SK-N-SH (cell line): ENCODE results near the gene PPP2CA. TPM values are rescaled to one million over a fixed set of nuclear protein-coding genes. Genes with fewer than 3 reads are reported as not detected.

Experiments
- CTCF ChIA-PET: fragments of 300-600, 350-600 bp; formaldehyde crosslinking; extraction: SDS; loops from one replicate; lab custom pipeline; 2021; lab: Yijun Ruan, JAX
- POLR2A ChIA-PET: fragments of 350-600 bp; sonication (Branson Sonifier 250); formaldehyde crosslinking; extraction: SDS; loops from one replicate; lab custom pipeline; 2020; ENCODE audit warnings: antibody characterized with exemption, inconsistent platforms; lab: Yijun Ruan, JAX
- DNase-seq: peaks from one replicate; pipeline ENCODE4 v3.0.0; 2012
- H2AFZ ChIP-seq: fragments of 200-600 bp; sonication (generic); 2 replicates; pipeline ENCODE4 v1.8.1; 2016; ENCODE audit warnings: antibody characterized with exemption, mild to moderate bottlenecking, low read depth
- H3F3A ChIP-seq: fragments of 200-600 bp; sonication (generic); replicated peaks from 2 replicates; pipeline ENCODE3; 2016; ENCODE audit warnings: antibody characterized with exemption, mild to moderate bottlenecking; ENCODE audit not compliant: insufficient read depth
- H3K27ac ChIP-seq, 2 experiments: fragments of 200-500 bp in 1 of 2; fragments of 200-600 bp in 1 of 2; sonication (Bioruptor generic) in 1 of 2; sonication (generic), shearing (Covaris generic) in 1 of 2; 2 replicates each; pipeline versions ENCODE4 v1.5.1 to v1.6.1; 2014 to 2016; ENCODE audit warnings: low read depth in 2 of 2, inconsistent platforms in 1 of 2, low read length in 1 of 2, mild to moderate bottlenecking in 1 of 2, mixed read lengths in 1 of 2
- H3K27me3 ChIP-seq: fragments of 200-600 bp; sonication (generic), shearing (Covaris generic); 2 replicates; pipeline ENCODE4 v1.6.1; 2016; ENCODE audit warnings: mixed run types; ENCODE audit not compliant: insufficient read depth
- H3K36me3 ChIP-seq, 2 experiments: fragments of 200-500 bp in 1 of 2; fragments of 200-600 bp in 1 of 2; sonication (Bioruptor generic) in 1 of 2; sonication (generic) in 1 of 2; replicated peaks in 1 of 2; 2 replicates each; pipeline versions ENCODE3 to v1.5.1; 2014 to 2016; ENCODE audit warnings: low read length in 1 of 2, mild to moderate bottlenecking in 1 of 2; ENCODE audit not compliant: insufficient read depth in 2 of 2, control insufficient read depth in 1 of 2
- H3K4me1 ChIP-seq, 2 experiments: fragments of 200-500 bp in 1 of 2; fragments of 200-600 bp in 1 of 2; sonication (Bioruptor generic) in 1 of 2; sonication (generic), shearing (Covaris generic) in 1 of 2; 2 replicates each; pipeline versions ENCODE4 v1.5.1 to v1.6.1; 2014 to 2016; ENCODE audit warnings: low read depth in 1 of 2, low read length in 1 of 2, mixed run types in 1 of 2; ENCODE audit not compliant: insufficient read depth in 2 of 2, control insufficient read depth in 1 of 2
- H3K4me2 ChIP-seq: fragments of 200-600 bp; sonication (generic), shearing (Covaris generic); 2 replicates; pipeline ENCODE4 v1.6.1; 2017; ENCODE audit warnings: mixed run types
- H3K4me3 ChIP-seq, 2 experiments: fragments of 200-500 bp in 1 of 2; fragments of 200-600 bp in 1 of 2; sonication (Bioruptor generic) in 1 of 2; sonication (generic), shearing (Covaris generic) in 1 of 2; 2 replicates each; pipeline versions ENCODE4 v1.5.1 to v1.8.1; 2014 to 2016; ENCODE audit warnings: low read depth in 2 of 2, inconsistent platforms in 1 of 2, low read length in 1 of 2, mild to moderate bottlenecking in 1 of 2, mixed read lengths in 1 of 2, moderate library complexity in 1 of 2
- H3K79me2 ChIP-seq: fragments of 200-600 bp; sonication (generic); 2 replicates; pipeline ENCODE4 v1.8.1; 2017; ENCODE audit warnings: mild to moderate bottlenecking; ENCODE audit not compliant: insufficient read depth
- H3K9ac ChIP-seq: fragments of 200-600 bp; sonication (generic); 2 replicates; pipeline ENCODE4 v1.6.1; 2017; ENCODE audit warnings: mixed run types
- H3K9me2 ChIP-seq: fragments of 200-600 bp; sonication (generic); 2 replicates; pipeline ENCODE4 v1.6.1; 2017; ENCODE audit warnings: mixed run types
- H3K9me3 ChIP-seq: fragments of 200-600 bp; sonication (generic); 2 replicates; pipeline ENCODE4 v1.6.1; 2017; ENCODE audit warnings: mixed run types, mild to moderate bottlenecking, moderate library complexity
- H4K20me1 ChIP-seq: fragments of 200-600 bp; sonication (generic); 2 replicates; pipeline ENCODE4 v1.6.1; 2017; ENCODE audit warnings: mild to moderate bottlenecking, mixed run types; ENCODE audit not compliant: insufficient read depth
- CHD2 ChIP-seq: fragments of 150-350 bp; IDR thresholded peaks from 2 replicates; pipeline ENCODE4 v1.6.1; 2018; ENCODE audit warnings: low read length; ENCODE audit not compliant: partially characterized antibody
- EZH2phosphoT487 ChIP-seq: fragments of 200-600 bp; sonication (generic); IDR thresholded peaks from 2 replicates; pipeline ENCODE4 v1.6.1; 2017; ENCODE audit warnings: low read depth, mixed run types, mild to moderate bottlenecking, antibody characterized with exemption, moderate library complexity, borderline replicate concordance
- FOSL2 ChIP-seq: IDR thresholded peaks from 2 replicates; pipeline ENCODE4 v1.4.0; 2012; ENCODE audit warnings: low read depth, mild to moderate bottlenecking, moderate library complexity, borderline replicate concordance
- FOXM1 ChIP-seq: IDR thresholded peaks from 2 replicates; pipeline ENCODE4 v1.4.0; 2012; ENCODE audit warnings: low read depth, mild to moderate bottlenecking
- MXI1 ChIP-seq: IDR thresholded peaks from 2 replicates; pipeline ENCODE4 v1.6.1; 2012; ENCODE audit warnings: mild to moderate bottlenecking, low read depth, low read length, improper control_type of control experiment
- RAD21 ChIP-seq: IDR thresholded peaks from 2 replicates; pipeline ENCODE4 v1.6.1; 2012; ENCODE audit warnings: mild to moderate bottlenecking, low read length
- RCOR1 ChIP-seq: fragments of 150-350 bp; IDR thresholded peaks from 2 replicates; pipeline ENCODE4 v1.6.1; 2017; ENCODE audit warnings: antibody characterized with exemption, low read length
- SIN3A ChIP-seq: IDR thresholded peaks from 2 replicates; pipeline ENCODE4 v1.6.1; 2012; ENCODE audit warnings: low read depth, mild to moderate bottlenecking, low read length, moderate library complexity, borderline replicate concordance
- SMC3 ChIP-seq: IDR thresholded peaks from 2 replicates; pipeline ENCODE4 v1.6.1; 2012; ENCODE audit warnings: low read depth, low read length, improper control_type of control experiment
- TAF1 ChIP-seq: IDR thresholded peaks from 2 replicates; pipeline ENCODE4 v1.6.1; 2012; ENCODE audit warnings: low read depth, mild to moderate bottlenecking, low read length, moderate library complexity, borderline replicate concordance
- TEAD4 ChIP-seq: IDR thresholded peaks from 2 replicates; pipeline ENCODE4 v1.4.0; 2012; ENCODE audit warnings: mild to moderate bottlenecking, borderline replicate concordance; ENCODE audit not compliant: insufficient read depth
- YY1 ChIP-seq: IDR thresholded peaks from 2 replicates; pipeline ENCODE4 v1.4.0; 2012; ENCODE audit warnings: low read depth, mild to moderate bottlenecking
- WGBS: methylation state at CpG from one replicate; pipeline ENCODE4 v1.1.6; 2017; ENCODE audit warnings: low lambda C conversion rate; 5-methylcytosine and 5-hydroxymethylcytosine counted together
- polyA plus RNA-seq, 3 experiments: library from polyadenylated mRNA; depleted of rRNA; stranded (reverse); fragments of >200 nt; gene quantifications; 2 replicates each; pipeline ENCODE4 v1.2.3, GENCODE V29; 2012
- TF ChIP-seq, protein P1 (sequence below): fragments of 200-600 bp; sonication (generic); IDR thresholded peaks from 2 replicates; pipeline ENCODE4 v1.6.1; 2017; ENCODE audit warnings: antibody characterized with exemption, mild to moderate bottlenecking, moderate library complexity
- TF ChIP-seq, protein P2 (sequence below): fragments of 150-350 bp; IDR thresholded peaks from 2 replicates; pipeline ENCODE4 v1.6.1; 2016; ENCODE audit warnings: mild to moderate bottlenecking, low read depth, low read length
- TF ChIP-seq, protein P3 (sequence below): IDR thresholded peaks from 2 replicates; pipeline ENCODE4 v1.4.0; 2012; ENCODE audit warnings: low read depth
- TF ChIP-seq, protein P4 (sequence below): IDR thresholded peaks from 2 replicates; pipeline ENCODE4 v1.4.0; 2012; ENCODE audit warnings: low read depth, borderline replicate concordance
- TF ChIP-seq, protein P5 (sequence below): IDR thresholded peaks from 2 replicates; pipeline ENCODE4; 2012

Gene PPP2CA
- polyA plus RNA-seq, 1 of the 3 experiments (the other 2 are of a cell fraction): 146 TPM

DNA sequence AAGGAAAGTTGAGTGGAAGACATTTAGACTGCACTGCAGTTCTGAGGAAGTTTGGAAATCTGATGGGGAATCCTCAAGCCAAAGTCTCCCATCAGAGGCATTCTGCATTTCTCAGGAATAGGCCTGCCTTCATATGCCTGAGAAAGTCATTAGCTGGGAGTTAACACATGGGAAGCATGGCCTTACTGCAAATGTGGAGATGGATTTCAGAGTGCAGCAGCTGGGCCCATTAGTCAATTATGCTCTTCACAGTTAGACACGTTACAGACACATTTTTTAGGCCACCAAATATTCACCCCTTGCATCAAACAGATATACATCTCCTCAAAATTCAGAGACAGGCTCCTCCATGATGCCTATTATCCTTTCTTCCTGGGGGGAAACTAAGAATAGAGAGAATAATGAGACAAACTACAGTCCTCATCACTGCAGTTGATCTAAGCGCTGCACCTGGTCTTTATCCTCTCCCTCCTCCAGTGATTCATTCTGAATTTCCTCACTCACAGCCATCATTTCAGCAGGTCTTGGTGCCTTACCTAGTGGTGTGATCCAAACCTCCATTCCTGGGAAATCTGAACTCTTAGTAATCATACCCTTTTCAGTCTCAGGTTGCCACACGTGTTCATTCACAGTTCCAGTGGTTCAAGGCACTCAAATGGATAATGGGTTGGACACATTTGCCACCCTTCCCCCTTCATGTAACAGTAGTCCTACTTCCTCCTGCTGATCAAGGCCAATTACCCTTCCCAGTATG lies 47.9 kb upstream of the PPP2CA start:
- ChIA-PET CTCF (interaction anchor here (1.3 kb wide), 1 partner anchor 90 kb away, joined by 4 read pairs; no protein-coding TSS in a partner anchor), POLR2A (no interaction called here)
- Histone ChIP-seq H3F3A (no peaks in the 10 kb centered on the region), H2AFZ (no peak overlapping the region), H3K27me3 (no peaks in the 10 kb centered on the region), H3K4me1 (no peaks in the 10 kb centered on the region; a peak in 1 of 4 replicates), H3K36me3 (no peaks in the 10 kb centered on the region), H3K4me2 (no peak overlapping the region)
- TF ChIP-seq CHD2 (no peak), TAF1 (no peak), TEAD4 (no peak), MXI1 (no peak), SMC3 (no peak), FOXM1 (no peak), YY1 (no peak)
- TF ChIP-seq, protein P1, sequence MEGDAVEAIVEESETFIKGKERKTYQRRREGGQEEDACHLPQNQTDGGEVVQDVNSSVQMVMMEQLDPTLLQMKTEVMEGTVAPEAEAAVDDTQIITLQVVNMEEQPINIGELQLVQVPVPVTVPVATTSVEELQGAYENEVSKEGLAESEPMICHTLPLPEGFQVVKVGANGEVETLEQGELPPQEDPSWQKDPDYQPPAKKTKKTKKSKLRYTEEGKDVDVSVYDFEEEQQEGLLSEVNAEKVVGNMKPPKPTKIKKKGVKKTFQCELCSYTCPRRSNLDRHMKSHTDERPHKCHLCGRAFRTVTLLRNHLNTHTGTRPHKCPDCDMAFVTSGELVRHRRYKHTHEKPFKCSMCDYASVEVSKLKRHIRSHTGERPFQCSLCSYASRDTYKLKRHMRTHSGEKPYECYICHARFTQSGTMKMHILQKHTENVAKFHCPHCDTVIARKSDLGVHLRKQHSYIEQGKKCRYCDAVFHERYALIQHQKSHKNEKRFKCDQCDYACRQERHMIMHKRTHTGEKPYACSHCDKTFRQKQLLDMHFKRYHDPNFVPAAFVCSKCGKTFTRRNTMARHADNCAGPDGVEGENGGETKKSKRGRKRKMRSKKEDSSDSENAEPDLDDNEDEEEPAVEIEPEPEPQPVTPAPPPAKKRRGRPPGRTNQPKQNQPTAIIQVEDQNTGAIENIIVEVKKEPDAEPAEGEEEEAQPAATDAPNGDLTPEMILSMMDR: no peak
- TF ChIP-seq, protein P2, sequence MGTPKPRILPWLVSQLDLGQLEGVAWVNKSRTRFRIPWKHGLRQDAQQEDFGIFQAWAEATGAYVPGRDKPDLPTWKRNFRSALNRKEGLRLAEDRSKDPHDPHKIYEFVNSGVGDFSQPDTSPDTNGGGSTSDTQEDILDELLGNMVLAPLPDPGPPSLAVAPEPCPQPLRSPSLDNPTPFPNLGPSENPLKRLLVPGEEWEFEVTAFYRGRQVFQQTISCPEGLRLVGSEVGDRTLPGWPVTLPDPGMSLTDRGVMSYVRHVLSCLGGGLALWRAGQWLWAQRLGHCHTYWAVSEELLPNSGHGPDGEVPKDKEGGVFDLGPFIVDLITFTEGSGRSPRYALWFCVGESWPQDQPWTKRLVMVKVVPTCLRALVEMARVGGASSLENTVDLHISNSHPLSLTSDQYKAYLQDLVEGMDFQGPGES: no peak
- TF ChIP-seq, protein P3, sequence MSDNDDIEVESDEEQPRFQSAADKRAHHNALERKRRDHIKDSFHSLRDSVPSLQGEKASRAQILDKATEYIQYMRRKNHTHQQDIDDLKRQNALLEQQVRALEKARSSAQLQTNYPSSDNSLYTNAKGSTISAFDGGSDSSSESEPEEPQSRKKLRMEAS: no peak
- TF ChIP-seq, all 33 proteins: peak for 0
- Histone ChIP-seq H3K4me3 (no peak overlapping the region), H3K9me3 (no peaks in the 10 kb centered on the region), H4K20me1 (no peaks in the 10 kb centered on the region), H3K79me2 (no peaks in the 10 kb centered on the region), H3K9me2 (no peaks in the 10 kb centered on the region), H3K27ac (no peak overlapping the region), H3K9ac (no peak overlapping the region)
- 74% methylated on average over 3 of the region's 3 CpGs for WGBS
- no peak for DNase-seq

DNA sequence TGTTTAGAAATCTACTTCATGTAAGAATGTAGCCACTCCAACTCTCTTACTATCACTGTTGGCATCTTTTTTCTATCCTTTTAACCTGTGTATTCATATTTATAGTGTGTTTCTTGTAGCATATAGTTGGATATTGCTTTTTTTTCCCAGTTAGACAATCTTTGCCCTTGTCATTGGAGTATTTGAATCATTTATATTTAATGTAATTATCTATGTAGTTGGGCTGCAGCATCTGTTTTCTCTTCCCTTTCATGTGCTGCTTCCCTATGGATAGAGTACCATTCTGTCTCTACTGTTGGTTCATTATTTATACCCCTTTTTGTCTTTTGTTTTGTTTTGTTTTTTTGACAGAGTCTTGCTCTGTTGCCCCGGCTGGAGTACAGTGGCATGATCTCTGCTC lies 45.2 kb upstream of the PPP2CA start:
- ChIA-PET CTCF (interaction anchor here (0.8 to 1.6 kb wide), 2 partner anchors 18 to 131 kb away, joined by 3 to 4 read pairs; no protein-coding TSS in a partner anchor), POLR2A (no interaction called here)
- Histone ChIP-seq H3K4me3 (no peak overlapping the region), H3K4me2 (no peak overlapping the region), H3K27ac (no peak overlapping the region), H3F3A (no peaks in the 10 kb centered on the region), H3K9ac (no peak overlapping the region), H4K20me1 (no peaks in the 10 kb centered on the region), H3K79me2 (no peaks in the 10 kb centered on the region), H2AFZ (no peak overlapping the region)
- TF ChIP-seq YY1 (no peak), RCOR1 (no peak), SIN3A (no peak), RAD21 (no peak), CHD2 (no peak), FOXM1 (no peak), EZH2phosphoT487 (no peak), FOSL2 (no peak), MXI1 (no peak)
- TF ChIP-seq, protein P4, sequence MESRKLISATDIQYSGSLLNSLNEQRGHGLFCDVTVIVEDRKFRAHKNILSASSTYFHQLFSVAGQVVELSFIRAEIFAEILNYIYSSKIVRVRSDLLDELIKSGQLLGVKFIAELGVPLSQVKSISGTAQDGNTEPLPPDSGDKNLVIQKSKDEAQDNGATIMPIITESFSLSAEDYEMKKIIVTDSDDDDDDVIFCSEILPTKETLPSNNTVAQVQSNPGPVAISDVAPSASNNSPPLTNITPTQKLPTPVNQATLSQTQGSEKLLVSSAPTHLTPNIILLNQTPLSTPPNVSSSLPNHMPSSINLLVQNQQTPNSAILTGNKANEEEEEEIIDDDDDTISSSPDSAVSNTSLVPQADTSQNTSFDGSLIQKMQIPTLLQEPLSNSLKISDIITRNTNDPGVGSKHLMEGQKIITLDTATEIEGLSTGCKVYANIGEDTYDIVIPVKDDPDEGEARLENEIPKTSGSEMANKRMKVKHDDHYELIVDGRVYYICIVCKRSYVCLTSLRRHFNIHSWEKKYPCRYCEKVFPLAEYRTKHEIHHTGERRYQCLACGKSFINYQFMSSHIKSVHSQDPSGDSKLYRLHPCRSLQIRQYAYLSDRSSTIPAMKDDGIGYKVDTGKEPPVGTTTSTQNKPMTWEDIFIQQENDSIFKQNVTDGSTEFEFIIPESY: no peak
- TF ChIP-seq, protein P5, sequence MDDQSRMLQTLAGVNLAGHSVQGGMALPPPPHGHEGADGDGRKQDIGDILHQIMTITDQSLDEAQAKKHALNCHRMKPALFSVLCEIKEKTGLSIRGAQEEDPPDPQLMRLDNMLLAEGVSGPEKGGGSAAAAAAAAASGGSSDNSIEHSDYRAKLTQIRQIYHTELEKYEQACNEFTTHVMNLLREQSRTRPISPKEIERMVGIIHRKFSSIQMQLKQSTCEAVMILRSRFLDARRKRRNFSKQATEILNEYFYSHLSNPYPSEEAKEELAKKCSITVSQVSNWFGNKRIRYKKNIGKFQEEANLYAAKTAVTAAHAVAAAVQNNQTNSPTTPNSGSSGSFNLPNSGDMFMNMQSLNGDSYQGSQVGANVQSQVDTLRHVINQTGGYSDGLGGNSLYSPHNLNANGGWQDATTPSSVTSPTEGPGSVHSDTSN: no peak
- TF ChIP-seq, all 33 proteins: peak for 0
- Histone ChIP-seq H3K4me1 (no peaks in the 10 kb centered on the region; a peak in 1 of 4 replicates), H3K9me2 (no peaks in the 10 kb centered on the region), H3K27me3 (no peaks in the 10 kb centered on the region), H3K9me3 (no peaks in the 10 kb centered on the region), H3K36me3 (no peaks in the 10 kb centered on the region)
- DNase-seq: no peak
- 7% methylated on average over 1 of the region's 1 CpG for WGBS
